Body of pancreas (tissue), 4 donors: ENCODE data around the gene BMPER.

Source experiments
- POLR2A ChIP-seq, 3 donors: fragments of 450-650 bp; IDR thresholded peaks; one replicate each; pipeline ENCODE4 v1.6.1; 2016; ENCODE audit warnings: antibody characterized with exemption in 3 of 3, mild to moderate bottlenecking in 2 of 3
- TF ChIP-seq, protein P1 (sequence below), 7 experiments: fragments of 450-650 bp in 4 of 7; fragments of 200-600 bp in 3 of 7; sonication (generic) in 3 of 7; IDR thresholded peaks; one replicate each; pipeline ENCODE4 v1.5.1; 2016 to 2019; ENCODE audit warnings: antibody characterized with exemption in 7 of 7

DNA sequence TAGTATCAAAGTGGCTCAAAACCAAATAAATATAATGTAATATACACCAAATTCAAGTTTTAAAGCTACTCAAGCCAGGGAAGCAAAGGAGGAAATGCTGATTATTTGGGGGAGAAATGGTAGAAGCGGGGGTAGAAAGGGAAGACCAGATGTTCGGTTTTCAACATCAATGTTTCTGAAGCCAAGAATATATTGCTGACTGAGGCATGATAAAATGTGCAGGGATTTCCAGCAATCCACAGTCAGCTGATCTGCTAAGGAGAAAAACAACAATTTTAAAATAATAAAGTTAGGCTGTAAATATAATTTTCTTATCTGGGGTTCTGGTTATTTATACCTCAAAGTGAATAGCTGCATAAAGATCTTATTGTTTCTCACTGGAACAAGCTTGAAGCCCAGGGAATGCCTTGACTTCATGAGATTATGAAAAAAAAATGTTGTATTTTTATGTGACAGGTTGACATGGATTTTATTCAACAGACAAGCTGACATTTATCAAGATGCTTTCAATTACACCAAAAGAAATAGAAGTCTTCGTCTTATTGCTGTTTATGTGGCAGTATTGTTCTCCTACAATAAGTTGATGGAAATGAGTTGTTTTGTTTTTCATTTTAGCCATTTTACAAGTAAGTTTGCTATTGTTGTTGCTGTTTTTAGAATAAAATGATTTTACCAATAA lies 28.6 kb upstream of the BMPER start:
- TF ChIP-seq, protein P1, sequence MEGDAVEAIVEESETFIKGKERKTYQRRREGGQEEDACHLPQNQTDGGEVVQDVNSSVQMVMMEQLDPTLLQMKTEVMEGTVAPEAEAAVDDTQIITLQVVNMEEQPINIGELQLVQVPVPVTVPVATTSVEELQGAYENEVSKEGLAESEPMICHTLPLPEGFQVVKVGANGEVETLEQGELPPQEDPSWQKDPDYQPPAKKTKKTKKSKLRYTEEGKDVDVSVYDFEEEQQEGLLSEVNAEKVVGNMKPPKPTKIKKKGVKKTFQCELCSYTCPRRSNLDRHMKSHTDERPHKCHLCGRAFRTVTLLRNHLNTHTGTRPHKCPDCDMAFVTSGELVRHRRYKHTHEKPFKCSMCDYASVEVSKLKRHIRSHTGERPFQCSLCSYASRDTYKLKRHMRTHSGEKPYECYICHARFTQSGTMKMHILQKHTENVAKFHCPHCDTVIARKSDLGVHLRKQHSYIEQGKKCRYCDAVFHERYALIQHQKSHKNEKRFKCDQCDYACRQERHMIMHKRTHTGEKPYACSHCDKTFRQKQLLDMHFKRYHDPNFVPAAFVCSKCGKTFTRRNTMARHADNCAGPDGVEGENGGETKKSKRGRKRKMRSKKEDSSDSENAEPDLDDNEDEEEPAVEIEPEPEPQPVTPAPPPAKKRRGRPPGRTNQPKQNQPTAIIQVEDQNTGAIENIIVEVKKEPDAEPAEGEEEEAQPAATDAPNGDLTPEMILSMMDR (IDR thresholded peaks at IDR 0.05) = no peak
- no peak for TF ChIP-seq POLR2A (IDR thresholded peaks at IDR 0.05)
